GM19240 (cell line): Measurements from ENCODE around the gene ACSF3.
A peak's percentile ranks its signal among the peaks of the same experiment; 100 is the strongest.

ENCODE experiments used
- DNase-seq: peaks from one replicate; pipeline ENCODE4 v3.0.0; 2011; ENCODE audit warnings: low spot score; ENCODE audit not compliant: insufficient read length

ACSF3 gene

DNA sequence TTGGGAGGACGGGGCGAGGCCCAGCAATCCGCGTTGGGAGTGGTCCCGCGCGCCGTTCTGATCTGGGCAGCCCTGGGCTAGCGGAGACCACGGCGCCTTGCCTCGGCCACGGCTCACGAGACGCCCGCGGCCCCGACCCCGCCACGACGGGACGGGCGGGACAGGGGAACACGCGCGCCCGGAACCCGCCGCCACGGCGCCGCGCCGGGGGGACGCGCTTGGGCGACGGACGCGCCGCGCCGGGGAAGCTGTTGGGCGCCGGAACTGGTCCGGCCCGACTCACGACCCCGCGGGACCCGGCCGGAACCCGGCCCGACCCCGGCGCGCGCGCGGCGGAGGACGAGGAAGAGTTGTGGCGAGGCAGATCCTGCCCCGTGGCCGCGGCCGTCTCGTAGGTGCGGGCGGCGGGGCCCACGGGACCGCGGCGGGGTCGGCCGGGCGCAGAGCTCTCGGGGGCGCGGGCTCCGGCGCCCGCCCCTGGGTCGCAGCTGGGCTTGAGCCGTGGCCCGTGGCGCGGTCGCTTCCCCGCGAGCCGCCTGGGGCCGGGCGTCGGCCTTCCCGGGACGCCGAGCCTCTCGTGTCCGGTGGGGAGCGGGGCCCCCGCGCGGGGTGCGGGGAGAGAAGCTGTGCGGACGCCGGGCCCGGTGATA lies at the start of gene ACSF3:
Gene ACSF3, plus strand, starts transcription at position 251 of the 650 bp plus-strand sequence. CDS start 6,830 bp downstream, outside the sequence.
- peak; percentile 91 for DNase-seq

DNA sequence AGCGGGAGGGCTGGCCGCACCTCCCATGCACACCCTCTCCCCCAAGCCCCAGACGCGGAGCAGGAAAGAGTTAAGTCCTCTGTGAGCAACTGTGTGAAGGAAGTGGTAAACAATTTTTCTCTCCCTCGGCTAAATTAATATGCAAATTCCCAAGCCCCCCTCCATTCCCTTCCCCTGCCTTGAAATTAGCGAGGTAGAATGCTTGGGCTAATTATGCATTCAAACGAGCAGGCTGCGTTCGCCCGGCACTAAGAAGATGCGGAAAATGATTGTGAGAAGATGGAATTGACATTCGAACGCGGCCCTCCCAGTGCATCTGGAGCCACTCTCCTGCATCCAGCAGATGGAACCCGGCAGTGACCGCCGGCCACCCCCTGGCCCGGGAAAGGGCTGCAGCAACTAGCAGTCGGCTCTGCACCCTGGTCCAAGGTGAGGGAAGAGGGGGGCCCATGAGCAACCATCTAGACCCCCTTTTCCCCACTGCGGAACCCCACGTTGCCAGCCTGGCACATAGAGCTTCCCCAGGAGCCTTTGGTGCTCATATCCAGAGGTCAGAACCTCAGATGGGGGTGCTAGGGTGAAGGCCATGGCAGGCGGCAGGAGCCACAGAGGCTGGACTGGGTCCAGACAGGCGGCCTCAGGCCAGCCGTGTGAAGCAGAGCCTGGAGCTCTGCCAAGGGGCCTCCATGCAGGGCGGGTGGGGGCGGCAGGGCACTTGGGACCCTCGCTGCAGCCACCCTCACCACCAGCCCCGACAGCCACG lies 49.1 kb upstream of the ACSF3 start:
- no peak for DNase-seq

DNA sequence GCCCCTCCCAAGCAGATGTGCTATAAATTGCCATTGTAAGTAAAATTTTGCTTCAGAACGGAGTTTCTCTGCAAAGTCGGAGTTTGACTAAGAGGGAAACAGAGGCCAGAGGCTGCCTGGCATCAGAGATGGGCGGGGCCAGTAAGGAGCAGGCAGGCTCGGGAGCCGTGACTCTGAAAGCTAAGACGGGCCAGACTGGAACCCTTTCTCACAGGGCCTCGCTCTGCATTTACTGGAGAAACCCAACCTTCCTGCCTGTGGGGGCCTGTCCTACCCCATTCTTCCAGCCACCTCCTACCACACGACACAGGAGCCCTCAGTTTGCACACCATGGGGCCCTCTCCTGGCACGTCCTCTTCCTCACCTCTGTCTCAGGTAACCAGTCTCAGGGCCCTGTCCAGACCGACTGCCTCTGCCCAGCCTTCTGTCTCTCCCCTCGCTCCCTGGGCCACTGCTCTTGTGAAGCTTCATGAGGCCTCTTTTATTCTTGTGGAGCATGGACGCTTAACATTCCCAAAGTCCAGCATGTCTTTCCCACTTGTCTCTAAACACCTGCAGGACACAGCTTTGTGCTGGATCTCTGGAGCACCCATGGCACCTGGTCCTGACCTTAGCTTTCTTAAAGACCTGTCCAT lies 48.4 kb upstream of the ACSF3 start:
- DNase-seq = no peak

DNA sequence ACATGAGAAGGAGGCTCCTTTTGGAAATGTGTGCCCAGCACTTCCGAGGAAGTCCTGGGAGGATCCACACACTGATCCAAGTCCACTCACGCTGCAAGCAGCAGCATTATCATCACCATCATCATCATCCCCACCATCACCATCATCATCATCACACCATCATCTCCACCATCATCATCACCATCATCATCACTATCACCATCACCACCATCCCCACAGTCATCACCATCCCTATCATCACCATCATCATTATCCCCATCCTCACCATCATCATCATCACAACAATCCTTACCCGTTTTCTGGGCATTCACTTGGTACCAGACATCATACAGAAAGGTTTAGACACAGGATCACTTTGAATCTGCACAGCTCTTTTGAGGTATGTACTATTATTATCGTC lies 47.8 kb upstream of the ACSF3 start:
- DNase-seq = no peak

DNA sequence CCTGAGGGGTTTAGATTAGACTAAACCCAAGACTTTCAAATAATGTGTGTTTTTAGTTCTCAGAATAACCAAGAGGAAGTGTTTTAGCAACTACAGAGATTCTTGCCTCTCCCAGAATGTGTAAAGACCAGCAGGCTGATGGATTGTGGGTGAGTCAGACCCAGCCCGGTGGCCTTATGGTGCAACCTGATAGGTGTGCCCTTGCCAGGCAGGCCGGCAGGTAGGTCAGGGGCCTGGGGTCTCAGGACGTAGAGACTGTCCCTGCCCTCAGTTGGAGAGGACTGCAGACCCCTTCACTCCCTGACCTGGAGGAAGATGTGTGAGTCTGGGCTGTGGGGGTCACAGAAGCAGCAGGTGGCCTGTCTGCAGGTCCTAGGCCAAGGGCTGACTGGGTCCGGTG lies 47.2 kb upstream of the ACSF3 start:
- no peak for DNase-seq

DNA sequence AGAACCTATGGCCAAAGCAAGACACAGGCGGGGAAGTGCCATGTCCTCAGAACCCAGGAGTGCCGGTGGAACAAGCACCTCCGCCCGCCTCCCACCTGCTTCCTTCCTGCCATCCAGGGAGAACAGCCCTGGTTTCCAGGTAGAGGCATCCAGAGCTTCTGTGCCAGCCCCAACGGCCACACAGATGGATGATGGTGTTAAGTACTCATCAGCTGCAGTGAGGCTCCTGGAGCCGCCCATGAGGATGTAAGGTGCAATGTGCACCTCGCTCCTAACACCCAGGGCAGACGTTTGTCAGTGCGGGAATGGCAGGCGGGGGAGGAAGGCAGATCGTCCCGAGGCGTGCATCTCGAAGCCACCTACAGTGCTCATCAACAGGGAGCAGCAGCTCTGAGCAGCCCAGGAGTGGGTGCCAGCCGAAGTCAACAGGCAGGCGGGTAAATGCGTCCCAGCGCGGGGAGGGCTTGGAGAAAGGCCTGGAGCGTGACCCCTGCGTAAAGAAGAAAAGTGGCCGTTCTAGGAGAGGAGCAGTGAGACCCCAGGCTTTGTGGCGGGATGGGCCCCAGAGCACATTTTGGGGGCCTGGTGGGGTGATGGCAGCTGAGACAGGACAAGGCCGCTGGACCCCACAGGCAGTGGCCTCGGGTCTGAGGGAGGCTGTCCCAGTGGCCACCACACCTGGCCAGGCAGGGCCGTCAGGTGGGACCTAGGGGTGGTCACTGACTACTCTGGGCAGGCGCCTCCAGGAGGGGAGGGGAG lies 46.1 kb upstream of the ACSF3 start:
- no peak for DNase-seq

DNA sequence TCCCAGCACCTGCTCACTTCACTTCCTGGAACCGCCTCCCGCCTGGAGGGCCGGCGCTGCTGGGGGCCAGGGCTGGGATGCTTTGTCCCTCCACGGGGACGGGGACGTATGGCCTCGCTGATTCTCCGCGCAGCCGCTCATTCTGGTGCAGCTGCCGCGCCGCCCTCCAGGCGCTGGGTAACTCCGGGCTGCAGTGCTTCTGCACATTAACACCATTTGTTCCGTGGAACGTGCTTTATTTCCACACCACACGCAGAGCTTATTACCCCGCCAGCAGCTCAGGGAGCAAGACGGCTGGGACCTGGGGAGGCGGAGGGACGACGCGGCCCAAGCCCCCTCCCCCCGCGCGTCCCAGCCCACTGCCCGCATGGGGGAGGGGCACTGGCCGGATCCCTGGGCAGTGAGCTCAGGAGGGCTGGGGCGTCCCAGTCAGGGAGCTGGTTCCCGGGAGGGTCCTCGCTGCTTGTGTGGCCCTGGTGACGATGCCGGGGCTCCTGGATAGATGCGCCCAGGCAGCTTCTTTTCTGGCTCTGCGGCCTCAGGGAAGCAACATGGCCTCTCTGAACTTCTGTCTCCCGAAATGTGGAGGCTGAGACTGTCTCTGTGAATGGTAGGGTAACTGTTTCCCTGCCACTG lies 45.4 kb upstream of the ACSF3 start:
- no peak for DNase-seq

DNA sequence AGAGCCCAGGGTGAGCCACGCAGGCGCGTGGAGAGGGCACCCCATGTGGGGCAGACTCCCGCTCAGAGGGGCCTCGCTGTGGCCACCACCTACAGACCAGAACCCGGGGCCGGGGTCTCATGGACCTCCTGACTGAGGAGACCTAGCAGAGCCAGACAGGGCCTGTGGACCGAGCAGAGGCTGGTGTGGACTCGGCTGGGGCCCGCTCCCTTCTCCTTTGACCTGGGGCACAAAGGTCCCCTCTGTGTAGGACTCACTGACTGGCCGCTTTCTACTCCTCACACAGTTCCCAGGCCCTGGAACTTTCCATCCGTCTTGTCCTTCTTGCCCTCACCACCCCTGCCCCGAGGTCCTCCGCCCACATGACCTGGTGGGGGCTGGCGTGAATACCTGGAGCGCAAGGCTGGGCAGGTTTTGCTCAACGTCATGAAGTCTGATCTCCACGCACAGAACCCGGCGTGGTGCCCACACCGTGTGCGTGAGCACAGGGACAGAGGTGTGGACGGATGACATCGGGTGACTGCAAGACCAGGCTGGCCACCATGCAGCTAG lies 44.7 kb upstream of the ACSF3 start:
- no peak for DNase-seq

DNA sequence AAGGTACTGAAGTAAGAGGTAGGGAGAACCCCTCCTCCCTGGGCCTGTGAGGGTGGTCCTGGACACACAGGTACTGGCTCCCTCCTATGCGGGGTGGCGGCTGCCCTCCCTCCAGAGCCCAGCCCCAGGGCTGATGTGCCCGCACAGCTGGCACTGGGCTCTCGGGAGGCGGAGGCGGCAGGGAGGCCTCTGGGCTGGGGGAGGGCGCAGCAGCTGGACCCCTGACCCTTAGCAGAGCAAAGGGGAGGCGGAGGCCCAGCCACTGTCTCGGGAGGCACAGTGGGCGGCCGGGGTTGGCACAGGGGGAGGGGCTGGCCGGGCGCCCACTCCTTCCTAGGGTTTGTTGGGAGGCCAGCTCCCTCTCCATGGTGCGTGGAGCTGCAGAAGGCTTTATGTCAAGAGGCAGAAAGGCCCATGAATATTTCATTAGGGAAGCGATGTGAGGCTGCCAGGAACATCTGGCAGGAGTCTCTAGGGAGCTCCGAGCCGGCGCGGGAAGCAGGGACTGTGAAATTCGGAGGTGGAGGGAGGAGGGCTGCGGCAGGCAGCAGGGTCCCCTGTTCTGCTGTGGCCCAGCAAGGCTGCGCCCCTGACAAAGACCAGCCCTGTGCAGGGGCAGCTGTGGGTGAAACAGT lies 44.1 kb upstream of the ACSF3 start:
- DNase-seq = no peak

DNA sequence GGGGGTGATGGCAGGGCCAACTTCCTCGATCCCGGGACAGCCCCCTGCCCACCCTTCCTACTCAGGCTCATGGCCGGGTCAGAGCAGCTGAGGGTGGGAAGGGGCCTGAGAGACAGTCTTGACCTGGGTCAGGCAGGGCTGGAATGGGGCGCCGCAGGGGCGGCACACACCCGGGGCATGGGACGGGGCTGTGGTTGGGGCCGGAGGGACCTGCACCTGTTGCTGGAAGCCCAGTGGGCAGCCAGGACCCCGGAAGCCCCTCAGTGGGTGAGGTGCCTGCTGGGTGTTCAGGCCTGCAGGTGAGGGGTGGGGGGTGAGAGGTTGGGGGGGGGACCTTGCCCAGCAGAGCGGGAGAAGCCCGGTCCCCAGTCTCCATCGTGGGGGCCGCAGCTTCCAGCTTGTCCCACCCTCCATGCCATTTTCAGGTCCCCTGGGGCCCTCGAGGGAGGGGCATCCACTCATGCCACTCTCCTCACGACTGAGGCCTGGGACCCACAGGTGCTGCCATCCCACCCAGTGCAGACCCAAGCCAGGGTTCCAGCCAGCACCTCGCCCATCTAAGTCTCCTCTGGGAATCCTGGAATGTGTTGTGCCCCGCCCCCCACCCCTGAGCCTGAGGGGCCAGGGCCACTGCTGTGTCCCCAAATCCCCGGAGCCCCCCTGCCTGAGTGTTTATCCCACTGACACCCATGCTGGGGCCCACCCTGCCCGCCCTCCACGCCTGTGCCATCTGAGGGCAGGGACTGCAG lies 43.4 kb upstream of the ACSF3 start:
- DNase-seq = no peak

DNA sequence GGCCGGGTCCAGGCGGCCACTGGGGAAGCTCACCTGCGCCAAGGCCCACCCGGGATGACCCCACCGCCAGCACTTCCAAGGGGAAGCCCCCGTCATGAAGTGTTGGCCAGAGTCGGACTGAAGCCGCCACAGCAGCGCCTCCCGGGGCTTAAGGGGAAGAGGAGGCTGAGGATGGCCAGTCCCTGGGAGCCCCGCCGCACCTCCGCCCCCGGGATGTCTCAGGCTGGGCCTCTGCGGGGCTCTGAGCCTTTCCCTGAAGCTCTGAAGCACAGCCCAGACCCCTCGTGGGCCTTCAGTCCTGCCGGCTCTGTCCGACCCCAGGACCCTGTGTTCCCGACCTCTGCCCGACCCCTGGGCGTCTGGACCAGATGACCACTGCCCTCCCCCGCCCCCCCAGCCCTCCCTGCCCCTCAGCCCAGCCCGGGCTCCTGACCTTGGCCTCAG lies 42.8 kb upstream of the ACSF3 start:
- DNase-seq = no peak

DNA sequence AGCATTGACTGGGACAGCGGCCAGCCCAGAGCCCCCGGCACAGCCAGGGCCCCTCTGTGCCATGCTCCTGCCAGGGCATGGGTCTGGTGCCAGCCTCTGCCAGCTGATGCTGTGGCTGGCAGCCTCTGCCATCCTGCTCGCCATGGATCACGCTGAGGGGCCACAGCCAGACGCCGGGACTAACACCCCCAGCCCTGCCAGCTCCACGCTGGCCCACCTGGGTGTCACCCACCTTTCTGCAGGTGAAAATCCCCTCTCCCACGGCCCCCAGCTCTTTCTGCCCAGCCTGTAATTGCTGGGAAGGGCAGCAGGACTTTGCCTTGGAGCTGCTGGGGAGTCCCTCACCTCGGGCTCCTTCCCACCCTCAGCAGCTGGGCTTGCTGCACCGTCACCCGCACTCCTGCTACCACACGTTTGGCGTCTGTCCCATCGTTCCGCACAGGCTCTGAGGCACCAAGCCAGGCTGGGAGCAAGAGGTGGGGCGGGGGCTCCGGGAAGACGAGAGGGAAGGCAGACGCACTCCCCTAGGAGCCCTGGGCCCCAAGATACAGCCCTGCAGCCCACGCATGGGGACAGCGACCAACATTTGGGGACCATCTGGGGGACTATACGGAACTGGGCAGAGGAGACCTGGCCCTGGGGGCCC lies 42.0 kb upstream of the ACSF3 start:
- DNase-seq = no peak

DNA sequence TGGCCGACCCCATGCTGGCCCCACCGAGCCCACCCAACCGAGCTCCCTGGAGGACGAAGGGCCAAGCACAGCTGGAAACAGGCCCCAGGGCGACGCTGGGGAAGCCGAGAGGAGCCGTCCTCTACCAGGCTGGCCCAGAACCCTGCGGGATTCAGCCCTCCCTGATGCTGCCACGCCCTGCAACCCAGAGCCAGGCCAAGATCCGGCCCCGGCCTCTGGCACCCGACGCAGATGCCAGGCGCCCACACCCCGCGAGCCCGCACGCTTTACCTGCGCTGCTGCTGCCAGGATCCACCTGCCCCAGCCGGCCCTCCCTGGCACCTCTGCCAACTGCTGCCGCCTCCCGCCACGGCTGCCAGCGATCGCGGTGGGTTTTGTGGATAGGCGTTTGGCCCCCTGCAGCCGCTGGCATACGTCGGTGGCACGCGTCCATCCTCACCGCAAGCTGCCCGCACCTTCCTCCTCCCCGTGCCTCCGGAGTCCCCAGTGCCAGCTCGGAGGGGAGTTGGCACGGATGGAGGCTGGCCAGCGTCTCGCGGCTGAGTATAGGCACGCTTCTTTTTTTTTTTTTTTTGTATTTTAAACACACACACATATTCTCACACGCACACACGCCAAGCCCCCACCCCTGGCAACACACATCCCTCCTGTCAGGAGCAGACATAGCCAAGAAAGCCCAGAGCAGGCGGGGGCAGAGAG lies 41.3 kb upstream of the ACSF3 start:
- DNase-seq = no peak

DNA sequence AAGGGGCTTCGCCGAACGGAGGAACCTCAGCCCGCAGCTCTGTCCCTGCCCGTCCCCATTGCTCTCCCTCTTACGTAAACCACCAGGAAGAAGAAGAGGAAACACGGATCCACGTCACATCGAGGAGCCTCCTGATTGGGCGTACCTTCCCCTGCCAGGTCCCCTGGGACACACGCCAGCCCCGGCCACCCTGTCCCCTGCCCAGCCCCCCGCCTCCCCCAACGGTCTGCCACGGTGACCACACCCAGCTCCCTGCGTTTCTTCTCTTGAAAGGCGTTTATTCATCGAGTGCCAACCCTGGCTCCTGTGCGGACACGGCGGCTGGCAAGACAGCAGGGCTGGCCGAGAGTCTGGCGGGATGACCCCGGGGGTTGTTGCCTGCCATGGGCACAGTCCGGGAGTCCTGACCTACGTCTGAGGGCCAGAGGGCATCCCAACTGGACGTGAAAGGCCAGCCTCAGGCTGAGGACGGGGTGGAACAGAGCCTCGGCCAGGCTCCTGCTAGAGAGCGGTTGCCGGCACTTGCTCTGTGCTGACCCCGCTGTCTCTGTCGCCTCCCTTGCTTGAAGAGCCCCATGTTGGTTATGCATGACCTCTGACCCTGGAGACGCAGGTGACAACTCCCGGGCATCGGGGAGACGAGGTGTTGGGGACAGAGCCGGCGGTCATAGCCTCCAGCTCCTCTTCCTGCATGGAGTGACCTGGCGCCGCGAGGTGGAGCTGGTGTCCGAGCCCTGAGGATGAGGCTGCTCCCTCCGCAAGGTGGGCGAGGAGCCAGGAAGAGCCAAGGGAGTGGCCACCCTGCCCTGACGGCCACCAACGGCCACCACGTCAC lies 40.5 kb upstream of the ACSF3 start:
- no peak for DNase-seq

DNA sequence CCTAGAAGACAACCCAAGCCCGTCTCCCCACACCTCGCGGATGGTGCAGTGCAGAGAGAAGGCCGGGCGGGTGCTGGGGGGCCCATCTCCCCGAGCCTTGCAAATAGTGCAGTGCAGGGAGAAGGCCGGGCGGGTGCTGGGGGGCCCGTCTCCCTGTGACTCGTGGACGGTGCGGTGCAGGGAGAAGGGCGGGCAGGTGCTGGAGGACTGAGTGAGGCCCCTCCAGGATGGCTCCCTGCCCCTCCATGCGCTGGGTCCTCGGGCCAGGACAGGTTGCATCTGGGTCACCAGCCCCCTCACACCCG lies 40.0 kb upstream of the ACSF3 start:
- no peak for DNase-seq

DNA sequence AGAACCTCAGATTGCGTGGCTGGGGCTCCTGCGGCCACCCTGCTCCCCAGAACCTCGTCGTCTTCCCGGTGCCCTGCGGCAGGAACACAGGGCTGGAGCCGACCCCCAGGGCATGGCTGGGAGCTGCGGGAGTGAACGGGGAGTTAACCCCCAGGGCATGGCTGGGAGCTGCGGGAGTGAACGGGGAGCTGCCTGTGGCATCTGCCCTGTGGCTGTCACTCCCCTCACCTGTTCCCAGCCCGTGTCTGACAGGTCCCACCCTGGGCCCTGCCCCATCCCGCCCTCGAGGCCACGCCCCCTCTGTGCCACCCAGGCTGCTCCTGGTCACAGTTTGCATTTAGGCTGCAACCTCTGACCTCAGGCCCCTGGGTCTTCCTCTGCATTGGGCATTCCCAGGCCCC lies 39.4 kb upstream of the ACSF3 start:
- no peak for DNase-seq

DNA sequence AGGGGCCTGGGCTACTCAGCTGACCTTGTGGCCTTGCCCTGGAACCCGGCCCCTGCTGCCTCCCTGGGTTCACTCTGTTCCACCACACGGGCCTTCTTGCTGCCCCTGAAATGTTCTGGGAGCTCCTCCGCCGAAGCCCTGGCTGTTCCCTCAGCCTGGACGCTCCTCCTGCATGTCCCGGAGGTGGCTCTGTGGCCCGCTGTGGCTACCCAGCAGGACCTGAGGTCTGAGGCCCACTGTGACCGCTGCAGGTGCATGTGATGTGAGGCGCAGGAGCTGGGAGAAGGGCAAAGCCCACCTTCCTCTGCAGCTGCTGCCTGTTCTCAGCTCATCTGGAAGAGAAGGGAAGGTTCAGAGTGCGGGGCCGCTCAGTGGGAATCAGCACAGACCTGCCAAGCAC lies 38.9 kb upstream of the ACSF3 start:
- DNase-seq = no peak

DNA sequence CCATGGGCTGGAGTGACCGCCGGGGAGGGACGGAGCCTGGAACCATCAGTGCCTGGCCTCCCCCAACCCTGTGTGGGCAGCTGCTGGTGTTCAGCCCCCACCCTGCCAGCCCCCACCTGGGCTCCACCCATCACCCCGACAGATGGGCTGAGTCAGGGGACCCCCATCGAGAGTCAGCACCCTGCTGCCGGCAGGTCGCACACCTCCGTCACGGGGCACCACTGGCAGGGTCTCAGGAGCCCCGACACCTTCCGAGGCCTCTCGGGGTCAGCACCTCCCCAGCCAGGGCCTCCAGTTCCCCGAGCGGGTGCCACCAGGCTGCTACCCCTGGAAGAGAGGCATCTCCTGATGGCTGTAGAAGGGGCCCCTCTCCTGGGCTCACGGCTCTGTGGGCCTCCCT lies 38.3 kb upstream of the ACSF3 start:
- no peak for DNase-seq
